HepG2 (cell line): Measurements from ENCODE around the gene TTN.

Source experiments
- ATF2 ChIP-seq: sonication (generic); formaldehyde crosslinking; IDR thresholded peaks from 2 replicates; pipeline ENCODE4 v1.4.0; 2020; ENCODE audit warnings: missing genetic modification reagents
- BHLHE40 ChIP-seq: IDR thresholded peaks from 2 replicates; pipeline ENCODE4 v1.6.1; 2011; ENCODE audit warnings: low read length, improper control_type of control experiment
- CBFB ChIP-seq: sonication (generic); formaldehyde crosslinking; IDR thresholded peaks from 2 replicates; pipeline ENCODE4 v1.4.0; 2020; ENCODE audit warnings: missing genetic modification reagents
- CTCF ChIP-seq: sonication (generic); formaldehyde crosslinking; IDR thresholded peaks from 2 replicates; pipeline ENCODE4 v1.5.0; 2020; ENCODE audit warnings: mild to moderate bottlenecking, missing genetic modification reagents, moderate library complexity
- MAZ ChIP-seq, 2 experiments: sonication (generic) in 1 of 2; formaldehyde crosslinking in 1 of 2; IDR thresholded peaks; 2 replicates each; pipeline versions ENCODE4 v1.5.0 to v1.6.1; 2012 to 2020; ENCODE audit warnings: low read depth in 2 of 2, mild to moderate bottlenecking in 2 of 2, borderline replicate concordance in 1 of 2, improper control_type of control experiment in 1 of 2, low read length in 1 of 2, missing genetic modification reagents in 1 of 2, moderate library complexity in 1 of 2
- POLR2A ChIP-seq, 2 experiments: IDR thresholded peaks; 2 replicates each; pipeline ENCODE4 v1.6.1; 2011; ENCODE audit warnings: low read depth in 2 of 2, low read length in 2 of 2, mild to moderate bottlenecking in 1 of 2, moderate library complexity in 1 of 2; ENCODE audit not compliant: insufficient read depth in 1 of 2
- RFXANK ChIP-seq: IDR thresholded peaks from 2 replicates; pipeline ENCODE4 v1.6.1; 2016
- ZC3H4 ChIP-seq: sonication (generic); formaldehyde crosslinking; IDR thresholded peaks from 2 replicates; pipeline ENCODE4 v1.4.0; 2020; ENCODE audit warnings: missing genetic modification reagents, borderline replicate concordance

- TF ChIP-seq MAZ (IDR thresholded peaks at IDR 0.05; ENCODE audit: borderline replicate concordance, low read depth, low read length) (no peak), MAZ (CRISPR knock-in tag; IDR thresholded peaks at IDR 0.05; ENCODE audit: low read depth) (no peak), CTCF (CRISPR knock-in tag) (no peak), BHLHE40 (no peak), CBFB (CRISPR knock-in tag) (no peak), RFXANK (no peak), ATF2 (no peak), POLR2A (IDR thresholded peaks at IDR 0.05; ENCODE audit: insufficient read depth in 1 of 2, low read depth in 2 of 2, low read length in 2 of 2) (no peak), ZC3H4 (no peak)
These were observed 20.1 kb downstream of the TTN start for GRCh38 chr2:178787155-178787554.
